Kidney epithelial cell (primary cell): ENCODE data around the gene TMEM184C. TPM values are rescaled to one million over a fixed set of nuclear protein-coding genes. Genes with fewer than 3 reads are reported as not detected.

Source experiments
- DNase-seq: peaks from one replicate; pipeline ENCODE4 v3.0.0-alpha.2; 2010; ENCODE audit warnings: low read depth
- H3K27me3 ChIP-seq: 2 replicates; pipeline ENCODE4 v1.6.0; 2011; ENCODE audit warnings: low read length; ENCODE audit not compliant: control insufficient read depth, insufficient read depth
- H3K36me3 ChIP-seq: 2 replicates; pipeline ENCODE4 v1.5.1; 2011; ENCODE audit warnings: low read length; ENCODE audit not compliant: control insufficient read depth, insufficient read depth
- H3K4me3 ChIP-seq: 2 replicates; pipeline ENCODE4 v1.5.1; 2011; ENCODE audit warnings: low read depth, mild to moderate bottlenecking, control low read depth, low read length
- total RNA-seq: library from RNA; depleted of rRNA; stranded (reverse); fragments of >200 nt; gene quantifications from 2 replicates; pipeline ENCODE4 v1.2.3, GENCODE V29; 2015
- TF ChIP-seq, protein P1 (sequence below): IDR thresholded peaks from 2 replicates; pipeline ENCODE4 v1.5.1; 2011; ENCODE audit warnings: mild to moderate bottlenecking, moderate library complexity, low read length, control low read depth, inconsistent platforms; ENCODE audit not compliant: insufficient read depth, poor library complexity, severe bottlenecking

The TMEM184C gene
- total RNA-seq, 1 donor from 2014 or later: 37.6 TPM

DNA sequence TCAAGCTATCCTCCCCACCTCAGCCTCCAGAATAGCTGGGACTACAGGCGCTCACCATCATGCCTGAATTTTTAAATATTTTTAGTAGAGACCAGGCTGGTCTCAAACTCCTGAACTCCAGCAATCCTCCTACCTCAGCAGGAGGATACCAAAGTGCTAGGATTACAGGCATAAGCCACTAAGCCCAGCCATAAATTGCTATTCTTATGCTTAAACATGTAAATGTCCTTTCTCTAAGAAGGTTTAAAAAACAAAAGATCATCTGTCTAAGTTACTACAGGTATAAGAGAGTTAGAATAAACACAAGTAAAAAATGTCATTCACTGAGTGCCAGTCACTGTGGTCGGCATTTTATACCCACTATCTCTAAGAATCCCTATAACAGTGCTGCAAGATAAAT, 38.4 kb downstream of the TMEM184C start:
- H3K36me3 ChIP-seq: no peaks in the 10 kb centered on the region
- TF ChIP-seq, protein P1, sequence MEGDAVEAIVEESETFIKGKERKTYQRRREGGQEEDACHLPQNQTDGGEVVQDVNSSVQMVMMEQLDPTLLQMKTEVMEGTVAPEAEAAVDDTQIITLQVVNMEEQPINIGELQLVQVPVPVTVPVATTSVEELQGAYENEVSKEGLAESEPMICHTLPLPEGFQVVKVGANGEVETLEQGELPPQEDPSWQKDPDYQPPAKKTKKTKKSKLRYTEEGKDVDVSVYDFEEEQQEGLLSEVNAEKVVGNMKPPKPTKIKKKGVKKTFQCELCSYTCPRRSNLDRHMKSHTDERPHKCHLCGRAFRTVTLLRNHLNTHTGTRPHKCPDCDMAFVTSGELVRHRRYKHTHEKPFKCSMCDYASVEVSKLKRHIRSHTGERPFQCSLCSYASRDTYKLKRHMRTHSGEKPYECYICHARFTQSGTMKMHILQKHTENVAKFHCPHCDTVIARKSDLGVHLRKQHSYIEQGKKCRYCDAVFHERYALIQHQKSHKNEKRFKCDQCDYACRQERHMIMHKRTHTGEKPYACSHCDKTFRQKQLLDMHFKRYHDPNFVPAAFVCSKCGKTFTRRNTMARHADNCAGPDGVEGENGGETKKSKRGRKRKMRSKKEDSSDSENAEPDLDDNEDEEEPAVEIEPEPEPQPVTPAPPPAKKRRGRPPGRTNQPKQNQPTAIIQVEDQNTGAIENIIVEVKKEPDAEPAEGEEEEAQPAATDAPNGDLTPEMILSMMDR: no peak
- no peak overlapping the region for H3K4me3 ChIP-seq
- H3K27me3 ChIP-seq: no peaks in the 10 kb centered on the region
- no peak for DNase-seq

DNA sequence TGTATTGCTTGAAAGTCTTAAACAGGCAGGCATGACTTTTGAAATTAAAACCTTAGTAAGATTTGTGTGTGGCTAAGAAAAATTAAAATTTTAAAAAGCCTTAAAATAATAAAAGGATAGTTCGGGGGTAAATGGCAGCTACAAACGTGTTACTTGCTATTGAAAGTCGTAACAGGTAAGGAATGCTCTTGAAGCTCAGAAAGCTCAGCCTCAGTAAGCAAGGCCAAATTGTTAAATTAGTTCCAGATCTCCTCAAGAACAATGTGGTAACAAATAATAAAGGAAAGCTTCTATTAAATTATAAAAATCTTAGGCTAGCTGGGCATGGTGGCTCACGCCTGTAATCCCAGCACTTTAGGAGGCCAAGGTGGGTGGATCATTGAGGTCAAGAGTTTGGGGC, 41.3 kb downstream of the TMEM184C start:
- Histone ChIP-seq H3K4me3 (no peak overlapping the region), H3K36me3 (no peaks in the 10 kb centered on the region), H3K27me3 (no peaks in the 10 kb centered on the region)
- TF ChIP-seq, protein P1: no peak
- no peak for DNase-seq

DNA sequence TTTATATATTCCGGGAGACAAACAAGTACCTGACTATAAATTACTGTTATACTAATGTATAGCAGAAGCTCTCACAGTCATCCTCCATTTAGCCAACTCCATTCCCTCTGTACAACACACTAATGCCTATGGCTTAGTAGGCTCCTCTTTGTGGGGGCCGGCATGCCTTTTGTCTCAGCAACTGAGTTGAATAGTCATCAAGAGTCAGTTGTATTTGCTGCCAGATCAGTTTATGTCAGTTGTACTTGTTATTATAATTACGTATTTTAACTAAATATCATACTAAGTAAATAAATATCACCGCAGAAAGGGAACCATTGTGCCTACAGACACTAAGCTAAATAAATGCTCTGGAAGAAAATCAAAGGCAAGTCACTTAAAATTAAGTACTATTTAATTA, 56.9 kb downstream of the TMEM184C start:
- Histone ChIP-seq H3K27me3 (no peaks in the 10 kb centered on the region), H3K36me3 (no peaks in the 10 kb centered on the region), H3K4me3 (no peak overlapping the region)
- no peak for DNase-seq
- TF ChIP-seq, protein P1: no peak

DNA sequence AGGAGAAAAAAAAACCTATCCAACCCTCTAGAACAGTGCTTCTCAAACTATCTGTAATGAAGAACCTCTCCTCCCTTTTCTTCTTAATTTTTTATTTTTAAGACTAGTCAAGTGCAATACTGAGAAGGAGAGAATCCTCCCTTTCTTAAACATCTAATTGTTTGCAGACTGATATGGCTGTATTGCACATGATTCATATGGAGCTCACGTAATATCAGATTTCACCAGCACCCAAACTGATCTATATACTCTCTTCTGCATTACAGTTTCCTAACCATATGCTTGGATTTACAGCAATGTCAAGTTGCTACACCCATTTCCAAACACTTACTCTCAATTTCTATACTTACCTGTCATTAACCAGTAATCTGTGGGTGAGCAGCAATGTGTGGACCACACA, 57.3 kb downstream of the TMEM184C start:
- H3K4me3 ChIP-seq: no peak overlapping the region
- H3K36me3 ChIP-seq: no peaks in the 10 kb centered on the region
- TF ChIP-seq, protein P1: no peak
- no peaks in the 10 kb centered on the region for H3K27me3 ChIP-seq
- no peak for DNase-seq

DNA sequence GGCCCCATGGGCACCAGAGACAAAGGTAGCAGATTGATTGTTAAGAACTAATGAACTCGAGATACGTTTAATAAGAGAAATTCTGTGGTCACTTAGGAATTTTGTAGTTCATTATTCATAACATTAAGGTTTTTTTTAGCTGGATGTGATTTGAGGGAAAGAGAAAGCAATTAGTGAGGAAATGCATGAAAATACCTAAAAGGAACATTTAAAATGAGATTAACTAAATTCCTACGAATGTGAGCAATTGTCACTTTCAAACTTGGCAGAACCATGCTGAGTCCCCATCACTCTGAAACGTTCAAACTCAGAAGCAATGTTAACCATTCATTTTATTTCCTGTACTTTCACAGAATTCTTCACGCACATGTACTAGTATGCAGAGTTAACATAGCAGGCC, 60.9 kb downstream of the TMEM184C start:
- TF ChIP-seq, protein P1: no peak
- Histone ChIP-seq H3K36me3 (no peaks in the 10 kb centered on the region), H3K4me3 (no peak overlapping the region), H3K27me3 (no peaks in the 10 kb centered on the region)
- no peak for DNase-seq

DNA sequence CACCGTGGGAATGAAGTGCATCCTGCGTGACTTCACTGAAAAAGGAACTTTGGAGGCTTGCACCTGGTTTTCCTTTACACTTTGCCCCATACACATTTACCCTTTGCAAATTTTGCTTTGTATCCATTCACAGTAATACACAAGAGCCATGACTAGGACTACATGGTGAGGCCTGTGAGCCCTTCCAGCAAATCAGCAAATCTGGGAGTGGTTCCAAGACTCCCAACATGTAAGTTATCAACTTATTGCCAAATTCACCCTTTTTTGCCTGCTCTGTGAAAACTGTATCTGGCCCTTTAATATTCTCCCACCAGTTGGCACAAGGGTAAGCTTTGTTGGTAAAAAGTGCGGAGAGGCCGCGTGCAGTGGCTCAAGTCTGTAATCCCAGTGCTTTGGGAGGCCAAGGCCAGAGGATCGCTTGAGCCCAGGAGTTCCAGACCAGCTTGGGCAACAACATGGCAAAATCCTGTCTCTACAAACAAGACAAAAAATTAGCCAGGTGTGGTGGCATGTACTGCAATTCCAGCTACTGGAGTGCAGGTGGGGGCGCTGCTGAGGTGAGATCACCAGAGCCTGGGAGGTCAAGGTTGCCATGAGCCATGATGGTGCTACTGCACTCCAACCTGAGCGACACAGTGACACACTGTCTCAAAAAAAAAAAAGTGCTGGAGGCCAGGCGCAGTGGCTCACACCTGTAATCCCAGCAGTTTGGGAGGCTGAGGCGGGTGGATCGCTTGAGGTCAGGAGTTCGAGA, 61.8 kb downstream of the TMEM184C start:
- Histone ChIP-seq H3K36me3 (no peaks in the 10 kb centered on the region), H3K4me3 (no peak overlapping the region), H3K27me3 (no peaks in the 10 kb centered on the region)
- TF ChIP-seq, protein P1: no peak
- DNase-seq: no peak
